Activated CD8-positive, alpha-beta T cell treated with anti-CD3 and anti-CD28 coated beads, Interleukin-2, amount 10 ng/mL, durations not matched to agents 7 days and 5 days (primary cell): ENCODE results near the gene TNFRSF4. TPM values are rescaled to one million over a fixed set of nuclear protein-coding genes. Genes with fewer than 3 reads are reported as not detected.

Experiments
- ATAC-seq: fragments of 150-1000 bp; cut with Tn5 transposase; one replicate; pipeline ENCODE4 v1.10.0; 2021; ENCODE audit warnings: moderate library complexity
- CTCF ChIA-PET: fragments of 350-600 bp; sonication (Branson Sonifier 250); formaldehyde crosslinking; loops from one replicate; lab custom pipeline; 2021; ENCODE audit warnings: antibody characterized with exemption; lab: Charles Lee
- POLR2A ChIA-PET: fragments of 350-600 bp; sonication (Branson Sonifier 250); formaldehyde crosslinking; loops from one replicate; lab custom pipeline; 2021; ENCODE audit warnings: antibody characterized with exemption; lab: Charles Lee
- DNase-seq: peaks from one replicate; pipeline ENCODE4 v3.0.0-alpha.2; 2020
- H3K27ac Mint-ChIP-seq: one replicate; pipeline ENCODE4 v1.8.0; 2021; ENCODE audit warnings: mild to moderate bottlenecking, mixed read lengths
- H3K27me3 Mint-ChIP-seq: one replicate; pipeline ENCODE4 v1.8.0; 2021; ENCODE audit warnings: low read depth, mixed read lengths
- H3K36me3 Mint-ChIP-seq: one replicate; pipeline ENCODE4 v1.8.0; 2021; ENCODE audit warnings: low read depth, mixed read lengths
- H3K4me1 Mint-ChIP-seq: one replicate; pipeline ENCODE4 v1.8.0; 2021; ENCODE audit warnings: low read depth, mixed read lengths
- H3K4me3 Mint-ChIP-seq: one replicate; pipeline ENCODE4 v1.8.0; 2021; ENCODE audit warnings: mild to moderate bottlenecking, mixed read lengths
- H3K9me3 Mint-ChIP-seq: one replicate; pipeline ENCODE4 v1.8.0; 2022; ENCODE audit warnings: mixed read lengths; ENCODE audit not compliant: insufficient read depth
- total RNA-seq, 2 experiments: library from RNA; stranded (reverse); gene quantifications; one replicate each; pipeline ENCODE4 v1.2.3, GENCODE V29; 2021

The TNFRSF4 gene
- total RNA-seq, 2 experiments from 2014 or later = 1.6 to 2.9 TPM

GRCh38 chr1:1236945-1237873 lies 23.3 kb upstream of the TNFRSF4 start:
- Mint-ChIP-seq H3K4me3 (no peak overlapping the region), H3K4me1 (peaks cover 14% of the 10 kb centered on the region), H3K9me3 (no peaks in the 10 kb centered on the region), H3K27ac (no peak overlapping the region), H3K27me3 (no peaks in the 10 kb centered on the region), H3K36me3 (peaks cover 14% of the 10 kb centered on the region)
- ChIA-PET CTCF (interaction anchor here (2.2 kb wide), 1 partner anchor 115 kb away, joined by 7 read pairs; no protein-coding TSS in a partner anchor), POLR2A (no interaction called here)
- DNase-seq = no peak
- no peak for ATAC-seq

GRCh38 chr1:1236176-1236763 lies 22.3 kb upstream of the TNFRSF4 start:
- POLR2A ChIA-PET = no interaction called here
- DNase-seq (no peak), ATAC-seq (no peak)
- peaks cover 14% of the 10 kb centered on the region for H3K36me3 Mint-ChIP-seq
- H3K4me1 Mint-ChIP-seq = peaks cover 14% of the 10 kb centered on the region
- CTCF ChIA-PET = no interaction called here
- H3K9me3 Mint-ChIP-seq = no peaks in the 10 kb centered on the region
- H3K27me3 Mint-ChIP-seq = no peaks in the 10 kb centered on the region
- H3K4me3 Mint-ChIP-seq = no peak overlapping the region
- no peak overlapping the region for H3K27ac Mint-ChIP-seq

GRCh38 chr1:1235016-1235744 lies 21.2 kb upstream of the TNFRSF4 start:
- H3K4me3 Mint-ChIP-seq = no peak overlapping the region
- H3K4me1 Mint-ChIP-seq = peaks cover 22% of the 10 kb centered on the region
- no peak for ATAC-seq
- H3K36me3 Mint-ChIP-seq = peaks cover 17% of the 10 kb centered on the region
- DNase-seq = no peak
- no peak overlapping the region for H3K27ac Mint-ChIP-seq
- no peaks in the 10 kb centered on the region for H3K27me3 Mint-ChIP-seq
- ChIA-PET POLR2A (no interaction called here), CTCF (no interaction called here)
- no peaks in the 10 kb centered on the region for H3K9me3 Mint-ChIP-seq

- ATAC-seq (no peak), DNase-seq (no peak)
- POLR2A ChIA-PET = no interaction called here
- H3K27ac Mint-ChIP-seq = peak overlapping the region; percentile 83
- H3K4me3 Mint-ChIP-seq = peak overlapping the region; percentile 70
- H3K27me3 Mint-ChIP-seq = no peaks in the 10 kb centered on the region
- H3K36me3 Mint-ChIP-seq = peaks cover 24% of the 10 kb centered on the region
- H3K4me1 Mint-ChIP-seq = peaks cover 31% of the 10 kb centered on the region
- no peaks in the 10 kb centered on the region for H3K9me3 Mint-ChIP-seq
- CTCF ChIA-PET = no interaction called here
Observed at GRCh38 chr1:1234180-1234808, 20.3 kb upstream of the TNFRSF4 start.

GRCh38 chr1:1233567-1233892 lies 19.6 kb upstream of the TNFRSF4 start:
- Mint-ChIP-seq H3K27me3 (no peaks in the 10 kb centered on the region), H3K4me3 (peak overlapping the region; percentile 70), H3K27ac (peak overlapping the region; percentile 83), H3K9me3 (no peaks in the 10 kb centered on the region), H3K36me3 (peaks cover 28% of the 10 kb centered on the region), H3K4me1 (peaks cover 31% of the 10 kb centered on the region)
- POLR2A ChIA-PET = no interaction called here
- DNase-seq (no peak), ATAC-seq (no peak)
- CTCF ChIA-PET = no interaction called here

GRCh38 chr1:1232796-1233566 lies 19.0 kb upstream of the TNFRSF4 start:
- Mint-ChIP-seq H3K27ac (peak overlapping the region; percentile 83), H3K4me3 (peak overlapping the region; percentile 71), H3K27me3 (no peaks in the 10 kb centered on the region), H3K4me1 (peaks cover 31% of the 10 kb centered on the region), H3K36me3 (peaks cover 31% of the 10 kb centered on the region), H3K9me3 (no peaks in the 10 kb centered on the region)
- ATAC-seq (no peak), DNase-seq (no peak)
- ChIA-PET CTCF (no interaction called here), POLR2A (no interaction called here)

GRCh38 chr1:1232208-1232795 lies 18.3 kb upstream of the TNFRSF4 start, which contains the start of gene B3GALT6:
TSS of gene B3GALT6 (plus strand) at chr1:1232237. CDS start at chr1:1232279, 42 bp downstream.
- Mint-ChIP-seq H3K27ac (peak within 1 kb of the TSS; percentile 94), H3K27me3 (no peaks in the 10 kb centered on the region), H3K4me3 (peak within 1 kb of the TSS; percentile 95), H3K36me3 (peaks cover 33% of the 10 kb centered on the region), H3K9me3 (no peaks in the 10 kb centered on the region), H3K4me1 (peaks cover 31% of the 10 kb centered on the region)
- ATAC-seq = no peak
- POLR2A ChIA-PET = no interaction called here
- CTCF ChIA-PET = interaction anchor here (3.3 kb wide), 1 partner anchor 110 kb away, joined by 37 read pairs; no protein-coding TSS in a partner anchor
- DNase-seq = no peak

GRCh38 chr1:1231400-1232207 lies 17.7 kb upstream of the TNFRSF4 start, which contains the start of gene SDF4:
TSS of gene SDF4 (minus strand) at chr1:1232001. CDS start at chr1:1228772, 3,229 bp downstream.
- ChIA-PET CTCF (interaction anchor here (0.7 to 3.3 kb wide), 9 partner anchors 19 to 172 kb away, joined by 3 to 37 read pairs (median 4); no protein-coding TSS in a partner anchor), POLR2A (interaction anchor here (0.7 to 1.4 kb wide), 8 partner anchors 16 to 219 kb away, joined by 3 to 10 read pairs (median 3); partner anchors contain the start of genes ISG15 and TTLL10)
- ATAC-seq = peak; percentile 96

GRCh38 chr1:1230656-1231399 lies 16.9 kb upstream of the TNFRSF4 start:
- Mint-ChIP-seq H3K4me1 (peaks cover 31% of the 10 kb centered on the region), H3K36me3 (peaks cover 38% of the 10 kb centered on the region), H3K27me3 (no peaks in the 10 kb centered on the region), H3K27ac (peak overlapping the region; percentile 94), H3K9me3 (no peaks in the 10 kb centered on the region), H3K4me3 (peak overlapping the region; percentile 95)
- POLR2A ChIA-PET = interaction anchor here (0.7 to 1.4 kb wide), 9 partner anchors 15 to 218 kb away, joined by 3 to 10 read pairs (median 3); partner anchors contain the start of genes ISG15 and TTLL10
- no peak for ATAC-seq
- CTCF ChIA-PET = interaction anchor here (0.7 to 3.3 kb wide), 9 partner anchors 20 to 171 kb away, joined by 3 to 37 read pairs (median 4); no protein-coding TSS in a partner anchor
- DNase-seq = no peak

More at GRCh38 chr1:1231400-1232207, 17.7 kb upstream of the TNFRSF4 start, which contains the start of gene SDF4:
- Mint-ChIP-seq H3K27ac (peak within 1 kb of the TSS; percentile 94), H3K36me3 (peaks cover 33% of the 10 kb centered on the region), H3K4me1 (peaks cover 31% of the 10 kb centered on the region), H3K9me3 (no peaks in the 10 kb centered on the region), H3K27me3 (no peaks in the 10 kb centered on the region), H3K4me3 (peak within 1 kb of the TSS; percentile 95)
- DNase-seq = peak; percentile 97
